Spleen (tissue), 7 donors: ENCODE data around the gene CREB3L2.

ENCODE experiments used
- POLR2AphosphoS5 ChIP-seq, 3 donors: sonication (generic); formaldehyde crosslinking; IDR thresholded peaks; one replicate each; pipeline ENCODE4 v1.5.1; 2017; ENCODE audit warnings: antibody characterized with exemption in 3 of 3
- TF ChIP-seq, protein P1 (sequence below), 11 experiments: fragments of 200-600 bp in 7 of 11; fragments of 450-650 bp in 4 of 11; sonication (generic) in 4 of 11; IDR thresholded peaks in 8 of 11; conservative IDR thresholded peaks in 3 of 11; 1 replicate in 7 of 11; 2 replicates in 4 of 11; pipeline versions ENCODE4 v1.4.0 to v1.8.0; 2016 to 2021; ENCODE audit warnings: antibody characterized with exemption in 11 of 11, inconsistent platforms in 4 of 11, mild to moderate bottlenecking in 1 of 11
- donor health status: DM: no; HTN: no; CAD: no; lungs with moderate emphysema.
- donor health status: DM: no; HTN: no; CAD: no.
- donor health status: DM: no; HTN: no; CAD: no.

DNA sequence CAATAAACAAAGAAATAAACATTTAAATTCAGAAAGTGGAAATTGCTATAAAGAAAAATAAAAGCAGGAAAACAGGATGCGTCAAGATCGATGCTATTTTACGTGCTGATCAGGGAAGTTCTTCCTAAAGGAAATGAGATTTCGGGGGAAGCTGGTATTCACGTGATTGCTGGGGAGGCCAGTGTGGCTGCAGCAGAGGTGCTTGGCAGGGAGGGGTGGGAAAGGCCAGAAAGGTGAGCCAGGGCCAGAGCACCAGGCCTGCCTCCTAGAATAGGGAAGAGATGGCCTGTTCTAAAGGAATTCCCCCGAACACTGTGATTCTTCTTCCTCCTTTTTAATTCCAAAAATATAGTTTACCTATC, 923 bp upstream of the CREB3L2 start:
- TF ChIP-seq, protein P1, sequence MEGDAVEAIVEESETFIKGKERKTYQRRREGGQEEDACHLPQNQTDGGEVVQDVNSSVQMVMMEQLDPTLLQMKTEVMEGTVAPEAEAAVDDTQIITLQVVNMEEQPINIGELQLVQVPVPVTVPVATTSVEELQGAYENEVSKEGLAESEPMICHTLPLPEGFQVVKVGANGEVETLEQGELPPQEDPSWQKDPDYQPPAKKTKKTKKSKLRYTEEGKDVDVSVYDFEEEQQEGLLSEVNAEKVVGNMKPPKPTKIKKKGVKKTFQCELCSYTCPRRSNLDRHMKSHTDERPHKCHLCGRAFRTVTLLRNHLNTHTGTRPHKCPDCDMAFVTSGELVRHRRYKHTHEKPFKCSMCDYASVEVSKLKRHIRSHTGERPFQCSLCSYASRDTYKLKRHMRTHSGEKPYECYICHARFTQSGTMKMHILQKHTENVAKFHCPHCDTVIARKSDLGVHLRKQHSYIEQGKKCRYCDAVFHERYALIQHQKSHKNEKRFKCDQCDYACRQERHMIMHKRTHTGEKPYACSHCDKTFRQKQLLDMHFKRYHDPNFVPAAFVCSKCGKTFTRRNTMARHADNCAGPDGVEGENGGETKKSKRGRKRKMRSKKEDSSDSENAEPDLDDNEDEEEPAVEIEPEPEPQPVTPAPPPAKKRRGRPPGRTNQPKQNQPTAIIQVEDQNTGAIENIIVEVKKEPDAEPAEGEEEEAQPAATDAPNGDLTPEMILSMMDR (IDR thresholded peaks at IDR 0.05 in 8 of 11, conservative IDR thresholded peaks at IDR 0.05 in 3 of 11): no peak
- TF ChIP-seq POLR2AphosphoS5 (IDR thresholded peaks at IDR 0.05): no peak
